Measurements from ENCODE around the gene DIP2B.

The DIP2B gene

DNA sequence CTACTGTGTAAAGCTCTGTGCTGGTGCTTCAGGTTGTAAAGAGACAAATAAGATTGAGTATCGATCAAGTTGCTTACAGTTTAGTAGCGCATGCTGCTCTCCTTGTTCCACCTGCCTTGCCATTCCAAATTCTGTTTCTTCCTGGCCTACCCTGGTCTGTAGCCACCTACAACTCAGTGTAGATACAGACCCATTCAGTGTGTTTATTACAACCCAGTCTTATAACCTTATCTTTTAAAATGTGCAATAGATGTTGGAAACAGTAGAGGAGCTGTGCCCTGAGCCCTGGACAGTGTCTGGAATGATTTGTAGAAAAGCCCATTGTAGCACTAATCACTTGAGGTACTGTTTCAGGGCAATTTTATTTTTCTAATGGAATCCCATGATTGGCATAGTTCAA lies 68.5 kb downstream of the DIP2B start:
- FAIRE-seq = no peak

DNA sequence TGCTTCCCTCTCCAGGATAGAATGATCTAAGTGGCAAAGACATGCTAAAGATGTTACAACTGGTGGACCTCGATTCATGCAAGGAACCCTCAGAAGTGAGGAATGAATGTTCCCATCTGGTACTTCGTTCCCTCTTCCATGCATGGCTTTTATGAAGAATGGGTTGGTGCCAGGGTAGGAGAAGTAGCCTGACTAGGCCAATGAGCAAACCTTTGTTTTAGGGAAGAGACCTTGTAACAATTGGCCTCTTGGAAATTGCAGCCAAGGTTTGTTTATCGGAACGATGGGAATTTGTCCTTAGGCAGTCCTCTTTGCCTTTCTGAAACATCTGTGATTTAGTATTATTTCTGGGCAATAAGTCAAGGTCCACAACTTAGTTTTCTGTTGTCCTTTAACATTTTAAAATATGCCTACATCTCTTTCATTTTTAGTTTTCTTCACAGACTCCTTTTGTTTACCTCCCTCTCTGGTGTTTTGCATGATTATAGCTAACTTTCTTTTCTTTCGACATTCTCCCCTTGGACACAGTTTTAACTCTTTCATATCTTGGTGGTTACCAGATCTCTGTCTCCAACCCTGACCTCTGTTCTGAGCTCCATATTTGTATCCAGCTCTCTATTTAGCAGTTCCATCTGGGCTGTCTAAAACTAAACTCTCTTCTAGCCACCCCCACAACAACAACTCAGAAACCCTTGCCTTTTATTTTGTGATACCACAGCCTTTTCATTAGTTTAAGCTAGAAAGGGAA lies 70.0 kb downstream of the DIP2B start:
- FAIRE-seq = no peak

More for the DNA sequence above, 68.5 kb downstream of the DIP2B start:
- no peak for DNase-seq (ENCODE audit: low spot score)

DNA sequence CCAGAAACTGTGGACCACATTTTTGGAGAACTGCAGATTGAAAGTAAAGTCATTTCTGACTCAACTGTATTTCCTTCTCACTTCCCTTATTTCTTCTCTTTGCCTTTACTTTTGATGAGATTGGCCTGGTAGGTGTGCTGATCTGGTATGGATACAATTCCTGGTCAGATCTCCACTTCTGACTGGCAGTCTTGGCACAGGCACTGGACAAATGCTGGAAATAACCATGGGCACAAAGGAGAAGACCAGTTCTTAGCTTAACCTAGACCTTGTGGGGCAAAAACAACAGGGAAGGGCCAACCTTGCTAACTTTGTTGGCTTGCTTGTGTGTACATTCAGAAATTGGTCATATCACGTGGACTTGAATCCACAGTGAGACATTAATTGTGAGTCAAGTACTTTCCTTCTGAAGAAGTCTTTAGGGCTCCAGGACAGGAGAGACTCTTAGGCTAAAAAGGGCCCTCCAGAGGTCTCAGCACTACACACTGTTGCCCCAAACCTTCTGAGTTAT lies 75.0 kb downstream of the DIP2B start:
- peak; percentile 70 for DNase-seq (ENCODE audit: low spot score)
- FAIRE-seq = peak; percentile 4

More for the DNA sequence above, 70.0 kb downstream of the DIP2B start:
- DNase-seq (ENCODE audit: low spot score) = no peak

DNA sequence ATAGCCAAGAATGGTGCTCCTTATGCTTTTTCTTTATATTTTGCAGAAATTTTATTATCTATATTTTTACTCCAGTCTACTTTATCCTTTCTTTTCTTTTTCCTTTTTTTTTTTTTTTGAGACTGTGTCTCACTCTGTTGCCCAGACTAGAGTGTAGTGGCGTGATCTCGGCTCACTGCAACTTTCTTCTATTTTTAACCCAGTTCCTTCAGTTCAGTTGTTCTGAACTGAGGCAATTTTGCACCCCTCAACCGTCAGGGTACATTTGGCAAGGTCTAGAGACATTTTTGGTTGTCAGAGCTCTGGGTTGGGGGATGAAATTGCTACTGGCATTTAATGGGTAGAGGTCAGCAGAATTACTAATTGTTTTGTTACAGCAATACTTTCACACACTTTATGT lies 75.7 kb downstream of the DIP2B start:
- FAIRE-seq (no peak), DNase-seq (ENCODE audit: low spot score) (no peak)

DNA sequence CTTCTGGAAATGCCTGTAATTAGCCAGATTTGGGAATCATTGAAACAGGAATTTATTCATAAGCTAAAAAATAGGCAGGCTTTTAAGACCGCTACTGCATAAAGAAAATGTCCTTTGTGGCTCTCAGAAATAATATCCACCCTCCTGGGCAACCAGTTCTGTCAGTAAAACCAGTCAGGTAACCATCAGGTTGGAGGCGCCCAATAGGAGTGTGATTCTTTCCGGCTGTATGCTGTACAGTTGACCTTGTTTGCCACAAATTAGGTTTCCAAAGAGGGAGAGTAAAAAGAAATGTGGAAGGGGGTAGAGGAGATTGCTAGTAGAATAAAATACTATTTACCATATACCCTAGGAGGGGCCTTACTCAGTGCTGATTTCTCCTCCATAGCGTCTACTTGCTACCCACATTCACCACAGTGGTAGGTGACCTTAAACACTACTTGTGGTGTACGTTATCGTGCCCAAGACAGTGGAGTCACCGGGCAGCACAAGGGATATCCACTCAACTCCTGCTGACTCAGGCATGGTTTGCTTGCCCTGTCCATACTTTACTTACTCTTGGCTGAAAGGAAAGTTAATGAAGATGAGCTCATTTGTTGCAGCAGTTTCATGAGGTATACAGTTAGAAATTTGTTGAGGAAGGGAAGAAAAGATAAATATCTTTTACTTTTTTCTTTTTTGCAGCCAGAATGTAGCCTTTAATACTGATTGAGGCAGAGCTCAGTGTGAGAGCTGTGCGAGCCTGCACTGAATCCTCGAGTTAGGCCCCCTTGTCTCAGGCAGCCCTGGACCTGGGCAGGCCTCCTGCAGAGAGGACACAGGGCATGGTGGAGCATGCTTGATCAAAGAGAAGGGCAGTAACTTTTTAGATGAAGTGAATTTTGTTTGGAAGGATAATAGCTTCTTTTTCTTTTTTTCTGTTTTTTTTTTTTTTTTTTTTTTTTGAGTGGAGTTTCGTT lies 76.7 kb downstream of the DIP2B start:
- FAIRE-seq (peak; percentile 89), DNase-seq (ENCODE audit: low spot score) (peak; percentile 85)

DNA sequence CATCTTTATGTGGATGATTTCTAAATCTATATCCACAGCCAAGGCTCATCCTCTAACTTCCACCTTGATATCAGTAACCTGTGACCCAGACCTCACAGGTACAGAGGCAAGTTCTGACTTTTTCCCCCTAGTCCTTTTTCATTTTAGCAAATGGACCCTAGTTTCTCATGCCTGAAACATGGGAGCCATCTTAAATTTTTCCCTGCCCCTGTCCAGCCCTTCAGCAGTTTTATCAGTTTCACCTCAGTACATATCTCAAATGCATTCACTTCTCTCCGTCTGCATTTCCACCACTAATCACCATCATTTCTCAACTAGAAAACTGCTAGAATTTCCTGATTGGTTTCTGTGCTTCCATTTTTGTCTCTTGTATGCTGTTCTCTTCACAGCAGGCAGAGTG lies 79.3 kb downstream of the DIP2B start:
- DNase-seq (ENCODE audit: low spot score) (no peak), FAIRE-seq (no peak)

DNA sequence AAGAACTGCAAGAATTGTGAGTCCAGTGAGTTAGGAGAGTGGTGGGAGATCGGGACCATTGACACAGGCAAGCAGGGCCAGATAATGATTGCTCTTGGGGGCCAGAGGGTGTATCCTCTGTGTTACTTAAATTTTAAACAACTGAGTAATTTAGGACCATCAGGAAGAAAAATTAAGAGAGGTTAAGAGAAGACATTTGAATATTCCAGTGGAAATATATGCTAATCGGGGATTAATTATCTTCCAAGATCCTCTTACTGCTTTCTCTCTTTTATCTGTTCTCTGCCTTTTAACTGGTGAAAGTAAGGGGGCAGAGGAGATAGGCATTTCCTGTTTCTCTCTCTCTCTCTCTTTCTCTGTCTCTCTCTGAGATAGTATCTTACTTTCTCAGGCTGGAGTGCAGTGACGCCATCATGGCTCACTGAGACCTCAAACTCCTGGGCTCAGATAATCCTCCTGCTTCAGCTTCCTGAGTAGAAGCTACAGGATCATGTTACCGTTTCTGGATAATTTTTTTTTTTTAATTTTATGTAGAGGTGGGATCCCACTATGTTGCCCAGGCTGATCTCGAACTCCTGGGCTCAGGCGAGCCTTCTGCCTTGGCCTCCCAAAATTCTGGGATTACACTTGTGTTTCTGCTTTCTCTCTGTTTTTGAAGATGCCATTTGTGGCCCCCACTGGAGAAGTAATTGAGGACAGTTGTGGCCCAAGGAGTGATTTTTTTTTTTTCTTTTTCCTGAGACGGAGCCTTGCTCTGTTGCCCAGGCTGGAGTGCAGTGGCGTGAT lies 85.1 kb downstream of the DIP2B start:
- DNase-seq (ENCODE audit: low spot score) (peak; percentile 73), FAIRE-seq (peak; percentile 69)

DNA sequence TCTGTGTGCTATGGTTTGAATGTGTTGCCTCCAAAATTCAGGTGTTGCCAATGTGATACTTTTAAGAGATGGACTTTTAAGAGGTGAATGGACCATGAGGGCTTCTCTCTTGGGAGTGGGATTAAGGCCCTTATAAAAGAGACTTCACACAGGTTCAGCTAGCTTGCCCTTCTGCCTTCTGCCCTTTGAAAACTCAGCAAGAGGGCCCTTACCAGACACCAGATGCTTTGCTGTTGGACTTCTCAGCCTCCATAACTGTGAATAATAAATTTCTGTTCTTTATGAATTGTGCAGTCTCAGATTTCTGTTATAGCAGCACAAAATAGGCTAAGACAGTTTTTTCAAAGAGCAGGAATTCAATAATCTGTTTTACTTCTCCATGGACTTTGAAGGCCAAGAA lies 86.1 kb downstream of the DIP2B start:
- no peak for DNase-seq (ENCODE audit: low spot score)
- no peak for FAIRE-seq

DNA sequence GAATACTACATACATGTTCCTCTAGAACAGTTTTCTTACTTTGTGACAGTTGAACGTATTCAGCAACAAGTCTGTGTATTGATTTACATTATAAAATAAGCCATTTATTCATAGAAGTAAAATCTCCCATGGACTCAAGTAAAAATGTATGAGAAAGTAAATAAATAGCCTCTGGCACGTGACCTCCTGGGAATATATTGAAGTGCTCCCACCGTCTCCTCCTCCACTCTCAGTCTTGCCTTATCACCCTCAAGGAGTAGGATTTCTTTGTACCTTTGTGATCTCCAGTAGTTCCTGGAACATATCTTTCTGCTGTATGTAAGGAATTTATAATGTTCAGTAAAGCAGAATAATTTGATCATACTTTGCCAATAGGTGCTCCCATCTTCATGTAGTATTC lies 90.9 kb downstream of the DIP2B start:
- FAIRE-seq (no peak), DNase-seq (ENCODE audit: low spot score) (no peak)

DNA sequence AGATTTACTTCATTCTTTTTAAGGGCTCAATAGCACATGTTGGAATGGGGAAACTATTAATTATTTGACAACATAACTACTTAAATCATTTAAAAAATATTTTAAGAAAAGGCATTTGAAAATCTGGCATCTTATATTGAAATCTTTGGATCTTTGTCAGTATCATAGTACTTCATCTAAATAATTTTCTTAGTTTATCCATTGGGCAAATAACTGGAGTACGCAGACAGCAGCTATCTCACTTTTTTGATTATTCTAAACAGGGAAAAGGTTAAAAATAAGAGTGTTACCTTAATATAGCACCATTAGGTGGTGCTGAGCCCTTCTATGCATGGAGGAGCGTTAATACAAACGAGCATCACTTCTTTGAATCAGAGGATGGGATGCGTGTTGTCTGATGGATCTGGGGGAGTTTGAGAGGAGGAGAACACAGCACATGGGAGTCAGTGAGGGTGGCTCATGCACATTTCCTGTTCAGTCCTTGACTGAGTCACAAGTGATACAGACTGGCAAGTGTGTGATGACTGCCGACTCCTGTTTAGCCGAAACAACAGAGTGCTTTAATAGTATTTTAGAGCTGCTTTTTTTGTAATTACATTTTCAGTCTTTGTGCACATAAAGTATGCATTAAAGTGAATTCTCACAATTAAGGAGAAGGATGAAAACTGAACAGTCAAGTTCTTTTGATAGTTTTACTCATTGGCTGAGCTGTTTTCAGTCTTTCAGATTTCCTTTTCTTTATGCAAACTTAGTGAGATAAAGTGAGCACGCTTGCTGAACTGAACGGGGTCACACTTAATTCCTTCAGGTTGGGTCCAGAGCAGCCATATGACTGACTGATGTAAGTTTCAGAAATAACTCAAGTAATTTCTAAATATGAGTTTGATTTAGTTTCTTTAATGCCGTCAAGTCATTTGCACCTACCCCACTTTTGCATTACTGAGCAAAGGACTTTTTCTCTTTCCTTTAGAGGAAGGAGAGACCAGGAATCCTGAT lies 92.7 kb downstream of the DIP2B start:
- peak; percentile 79 for FAIRE-seq
- peak; percentile 83 for DNase-seq (ENCODE audit: low spot score)

DNA sequence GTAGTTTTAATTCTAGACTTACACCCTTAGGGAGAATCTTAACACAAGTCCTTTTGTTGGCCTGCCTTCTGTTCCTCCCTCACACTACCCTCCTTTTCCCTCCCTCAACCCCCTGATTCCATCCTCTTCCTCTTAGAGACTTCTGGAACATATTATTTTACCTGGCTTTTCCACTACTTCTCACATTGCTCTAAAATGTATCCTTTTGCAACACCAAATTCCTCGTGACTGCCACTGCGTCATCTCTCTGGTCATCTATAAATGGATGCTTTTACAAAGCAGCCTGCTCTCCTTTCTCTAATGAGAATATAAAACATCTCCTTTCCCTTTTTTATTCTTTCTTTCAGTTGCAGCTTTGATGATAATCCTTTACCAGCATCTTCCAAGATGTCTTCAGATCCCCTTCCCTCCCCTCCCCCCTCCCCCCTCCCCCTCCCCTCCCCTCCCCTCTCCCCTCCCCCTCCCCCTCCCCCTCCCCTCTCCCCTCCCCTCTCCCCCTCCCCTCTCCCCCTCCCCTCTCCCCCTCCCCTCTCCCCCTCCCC lies 93.6 kb downstream of the DIP2B start:
- no peak for FAIRE-seq
- DNase-seq (ENCODE audit: low spot score) = no peak

DNA sequence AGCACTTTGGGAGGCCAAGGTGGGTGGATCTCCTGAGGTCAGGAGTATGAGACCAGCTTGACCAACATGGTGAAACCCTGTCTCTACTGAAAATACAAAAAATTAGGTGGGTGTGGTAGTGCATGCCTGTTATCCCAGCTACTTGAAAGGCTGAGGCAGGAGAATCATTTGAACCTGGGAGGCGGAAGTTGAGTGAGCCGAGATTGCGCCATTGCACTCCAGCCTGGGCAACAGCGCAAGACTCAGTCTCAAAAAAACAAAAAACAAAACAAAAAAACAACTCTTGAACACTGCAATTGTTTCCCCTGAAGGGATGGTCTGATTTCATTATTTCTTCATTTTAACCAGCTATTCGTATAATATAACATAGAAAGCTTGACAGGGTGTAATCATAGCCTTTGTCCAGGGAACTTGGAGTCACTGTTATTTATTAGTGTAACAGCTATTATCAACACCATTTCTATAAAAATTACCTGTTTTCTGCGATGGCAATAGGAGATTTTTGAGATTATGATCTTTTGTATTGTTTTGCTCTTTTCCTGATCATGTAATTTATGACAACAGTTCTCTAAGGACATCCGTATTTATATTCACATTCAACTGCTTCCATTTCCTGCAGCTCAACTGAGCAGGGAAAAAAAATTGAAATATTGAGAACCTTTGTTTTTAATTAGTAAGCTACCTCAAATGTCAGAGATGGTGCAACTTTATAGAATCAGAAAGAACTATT lies 94.7 kb downstream of the DIP2B start:
- no peak for FAIRE-seq
- DNase-seq (ENCODE audit: low spot score) = no peak

DNA sequence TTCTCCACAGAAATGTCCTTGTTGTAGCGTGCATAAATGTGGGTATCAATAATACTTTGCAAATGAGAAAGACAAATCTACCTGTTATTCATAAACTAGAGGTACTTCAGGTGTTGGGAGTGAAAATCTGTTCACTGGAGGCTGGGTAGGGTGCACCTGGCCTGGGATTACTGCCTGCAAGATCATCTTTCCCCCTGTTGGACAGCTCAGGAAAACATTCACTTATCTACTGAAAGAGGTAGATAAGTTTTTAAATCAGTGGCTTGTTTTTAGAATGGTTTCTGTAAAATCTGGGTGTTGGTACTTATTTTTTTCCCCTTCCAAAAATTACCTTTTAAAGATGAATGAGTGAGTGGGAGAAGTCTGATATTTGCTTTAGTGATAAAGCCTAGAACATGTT lies 95.6 kb downstream of the DIP2B start:
- no peak for FAIRE-seq
- no peak for DNase-seq (ENCODE audit: low spot score)

DNA sequence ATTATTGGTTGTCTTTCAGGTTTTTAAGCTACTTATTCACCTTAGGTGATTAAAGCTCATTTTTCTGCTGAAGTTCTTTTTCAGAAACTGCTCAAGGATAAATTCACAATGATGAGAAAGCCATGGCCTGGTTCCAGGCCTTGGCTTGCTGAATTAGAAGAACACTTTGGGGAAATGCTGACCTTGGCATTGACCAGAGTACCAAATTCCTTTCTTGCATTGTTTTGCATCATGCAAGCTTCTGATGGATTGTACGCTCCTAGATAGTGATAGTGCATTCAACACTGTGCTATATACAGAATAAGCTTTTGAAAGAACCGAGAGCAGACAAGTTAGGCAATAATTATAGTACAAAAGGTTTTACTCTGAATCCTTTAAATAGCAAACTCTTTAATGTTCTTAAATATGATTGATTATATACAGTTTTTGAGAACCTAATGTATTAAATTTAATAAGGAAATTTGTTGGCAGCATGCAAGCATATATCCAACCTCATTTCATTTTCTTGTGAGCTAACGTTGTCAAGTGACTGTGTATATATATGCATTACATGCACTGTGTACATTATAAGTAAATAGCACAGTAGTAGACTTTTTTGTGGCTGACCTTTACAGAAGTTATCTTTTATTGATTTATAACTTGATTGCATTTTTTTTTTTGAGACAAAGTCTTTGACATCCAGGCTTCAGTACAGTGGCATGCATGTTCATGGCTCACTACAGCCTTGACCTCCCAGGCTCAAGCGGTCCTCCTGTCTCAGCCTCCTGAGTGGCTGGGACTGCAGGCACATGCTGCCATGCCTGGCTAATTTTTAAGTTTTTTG lies 99.2 kb downstream of the DIP2B start:
- FAIRE-seq (no peak), DNase-seq (ENCODE audit: low spot score) (no peak)

DNA sequence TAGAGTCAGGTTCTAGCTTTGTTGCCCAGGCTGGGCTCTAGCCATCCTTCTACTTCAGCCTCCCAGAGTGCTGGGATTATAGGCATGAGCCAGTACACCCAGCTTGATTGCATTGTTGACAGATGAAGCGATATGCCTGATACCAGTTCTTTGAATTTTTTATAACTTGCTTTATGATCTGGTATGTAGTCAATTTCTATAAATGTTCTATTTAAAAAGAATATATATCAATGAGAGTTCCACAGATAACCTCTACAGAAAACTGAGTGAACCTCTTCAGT lies 99.8 kb downstream of the DIP2B start:
- FAIRE-seq (no peak), DNase-seq (ENCODE audit: low spot score) (no peak)

DNA sequence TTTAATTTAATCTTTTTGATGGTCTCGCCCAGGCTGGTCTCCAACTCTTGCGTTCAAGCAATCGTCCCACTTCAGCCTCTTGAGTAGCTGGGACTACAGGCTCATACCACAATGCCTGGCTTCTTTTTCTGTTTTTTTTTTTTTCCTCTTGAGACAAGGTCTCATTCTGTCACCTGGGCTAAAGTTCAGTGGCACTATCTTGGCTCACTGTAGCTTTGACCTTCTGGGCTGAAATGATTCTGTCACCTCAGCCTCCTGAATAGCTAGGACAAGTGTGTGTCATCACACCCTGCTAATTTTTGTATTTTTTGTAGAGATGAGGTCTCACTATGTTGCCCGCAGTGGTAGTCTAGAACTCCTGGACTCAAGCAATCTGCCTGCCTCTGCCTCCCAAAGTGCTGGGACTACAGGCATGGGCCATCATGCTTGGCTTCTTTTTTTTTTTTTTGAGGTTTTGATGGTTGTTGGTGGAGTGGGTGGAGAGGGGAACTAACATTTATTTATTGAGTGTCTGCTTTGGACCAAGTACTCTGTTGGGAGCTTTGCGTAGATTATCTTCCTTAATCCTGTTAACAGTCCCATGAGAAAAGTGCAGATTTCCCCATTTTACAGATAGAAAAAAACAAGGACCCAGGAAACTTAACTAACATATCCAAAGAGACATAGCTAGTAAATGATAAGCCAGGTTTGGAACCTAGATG lies 102.0 kb downstream of the DIP2B start:
- DNase-seq (ENCODE audit: low spot score) (no peak), FAIRE-seq (no peak)

DNA sequence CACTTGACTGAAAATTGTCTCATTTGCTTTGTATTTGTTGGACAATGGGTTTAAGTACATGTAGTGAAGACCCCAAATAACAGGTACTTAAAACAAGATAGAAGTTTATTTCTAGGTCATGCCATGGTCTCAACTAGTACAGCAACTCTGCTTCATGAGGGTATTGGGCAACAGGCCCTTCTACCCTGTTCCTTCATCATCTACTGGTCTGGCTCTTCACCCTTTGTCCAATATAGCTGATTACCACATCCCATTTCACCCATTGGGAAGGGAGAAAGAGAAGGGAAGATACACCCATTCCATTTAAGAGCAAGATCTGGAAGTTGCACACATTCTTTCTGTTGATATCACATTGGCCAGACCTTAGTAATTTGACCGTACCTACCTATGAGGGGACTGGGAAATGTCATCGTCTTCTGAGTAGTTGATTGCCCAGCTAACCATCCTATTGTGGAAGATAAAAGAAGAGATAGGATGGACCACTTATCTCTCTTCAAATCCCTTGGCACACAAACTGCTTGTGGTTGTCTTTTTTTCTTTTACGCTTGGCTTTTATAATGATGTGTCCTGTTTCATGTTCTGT lies 104.6 kb downstream of the DIP2B start:
- no peak for FAIRE-seq
- DNase-seq (ENCODE audit: low spot score) = no peak

DNA sequence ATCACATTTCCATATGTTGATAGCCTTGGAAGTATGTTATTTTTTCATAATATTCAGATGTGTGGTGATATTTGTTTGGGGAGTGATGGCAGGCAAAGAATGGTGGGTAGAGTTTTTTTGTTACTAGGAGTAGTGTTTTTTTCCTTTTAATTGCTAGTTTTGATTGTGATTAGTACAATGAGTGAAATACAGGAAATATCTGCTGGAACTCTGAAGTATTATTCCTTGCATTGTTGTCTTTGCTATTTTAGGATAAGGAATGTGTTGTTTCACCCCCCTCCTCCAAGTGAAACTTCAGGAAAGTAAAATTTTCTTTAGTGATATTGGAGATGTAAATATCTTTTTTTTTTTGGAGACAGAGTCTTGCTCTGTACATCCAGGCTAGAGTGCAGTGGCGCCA lies 105.4 kb downstream of the DIP2B start:
- DNase-seq (ENCODE audit: low spot score) = no peak
- no peak for FAIRE-seq

Data from RCC 7860 (cell line).